ENCODE results near the gene CHPT1.

The CHPT1 gene

GRCh38 chr12:101743724-101744472 is 46.5 kb downstream of the CHPT1 start:
- Histone ChIP-seq H3K36me3 (replicated peaks) (peaks cover 58% of the 10 kb centered on the region), H3K9me3 (no peaks in the 10 kb centered on the region), H3K27me3 (ENCODE audit: low read depth) (no peaks in the 10 kb centered on the region), H3K4me1 (no peaks in the 10 kb centered on the region), H3K4me3 (no peak overlapping the region)
- no peak for DNase-seq (ENCODE audit: low spot score in 2 of 2)
- in situ Hi-C loops (cut with MboI; ENCODE audit: low sequenced_read_pairs), result no loop called here

- H3K4me3 ChIP-seq, result no peak overlapping the region
- no peak for DNase-seq (ENCODE audit: low spot score in 2 of 2)
- H3K9me3 ChIP-seq, result no peaks in the 10 kb centered on the region
- peaks cover 56% of the 10 kb centered on the region for H3K36me3 ChIP-seq (replicated peaks)
- in situ Hi-C loops (cut with MboI; ENCODE audit: low sequenced_read_pairs), result no loop called here
- H3K4me1 ChIP-seq, result peaks cover 5% of the 10 kb centered on the region; the same call in 1 of the 2 replicates
- no peaks in the 10 kb centered on the region for H3K27me3 ChIP-seq (ENCODE audit: low read depth)
Measured at GRCh38 chr12:101745481-101745880, 48.0 kb downstream of the CHPT1 start.

GRCh38 chr12:101746196-101746595 is 48.8 kb downstream of the CHPT1 start:
- H3K36me3 ChIP-seq (replicated peaks), result peaks cover 56% of the 10 kb centered on the region

GRCh38 chr12:101746661-101747060 is 49.2 kb downstream of the CHPT1 start:
- Histone ChIP-seq H3K4me3 (no peak overlapping the region), H3K36me3 (replicated peaks) (peaks cover 56% of the 10 kb centered on the region), H3K9me3 (no peaks in the 10 kb centered on the region), H3K4me1 (peaks cover 5% of the 10 kb centered on the region; the same call in 1 of the 2 replicates), H3K27me3 (ENCODE audit: low read depth) (no peaks in the 10 kb centered on the region)
- no peak for DNase-seq (ENCODE audit: low spot score in 2 of 2)
- in situ Hi-C loops (cut with MboI; ENCODE audit: low sequenced_read_pairs), result no loop called here

More at GRCh38 chr12:101746196-101746595, 48.8 kb downstream of the CHPT1 start:
- no peak for DNase-seq (ENCODE audit: low spot score in 2 of 2)
- H3K27me3 ChIP-seq (ENCODE audit: low read depth), result no peaks in the 10 kb centered on the region
- H3K4me1 ChIP-seq, result peaks cover 5% of the 10 kb centered on the region; the same call in 1 of the 2 replicates
- H3K4me3 ChIP-seq, result no peak overlapping the region
- no peaks in the 10 kb centered on the region for H3K9me3 ChIP-seq
- in situ Hi-C loops (cut with MboI; ENCODE audit: low sequenced_read_pairs), result no loop called here

GRCh38 chr12:101747697-101748096 is 50.3 kb downstream of the CHPT1 start:
- Histone ChIP-seq H3K4me1 (peaks cover 5% of the 10 kb centered on the region; the same call in 1 of the 2 replicates), H3K27me3 (ENCODE audit: low read depth) (no peaks in the 10 kb centered on the region), H3K4me3 (no peak overlapping the region), H3K9me3 (no peaks in the 10 kb centered on the region), H3K36me3 (replicated peaks) (peaks cover 54% of the 10 kb centered on the region)
- in situ Hi-C loops (cut with MboI; ENCODE audit: low sequenced_read_pairs), result no loop called here
- no peak for DNase-seq (ENCODE audit: low spot score in 2 of 2)

- H3K9me3 ChIP-seq, result no peaks in the 10 kb centered on the region
- H3K4me1 ChIP-seq, result peaks cover 5% of the 10 kb centered on the region; the same call in 1 of the 2 replicates
- H3K36me3 ChIP-seq (replicated peaks), result peaks cover 42% of the 10 kb centered on the region
- H3K27me3 ChIP-seq (ENCODE audit: low read depth), result no peaks in the 10 kb centered on the region
- no peak for DNase-seq (ENCODE audit: low spot score in 2 of 2)
- no peak overlapping the region for H3K4me3 ChIP-seq
- in situ Hi-C loops (cut with MboI; ENCODE audit: low sequenced_read_pairs), result no loop called here
Measured at GRCh38 chr12:101748907-101749306, 51.5 kb downstream of the CHPT1 start.

- Histone ChIP-seq H3K4me3 (no peak overlapping the region), H3K4me1 (peaks cover 5% of the 10 kb centered on the region; the same call in 1 of the 2 replicates), H3K27me3 (ENCODE audit: low read depth) (no peaks in the 10 kb centered on the region), H3K36me3 (replicated peaks) (peaks cover 35% of the 10 kb centered on the region), H3K9me3 (no peaks in the 10 kb centered on the region)
- in situ Hi-C loops (cut with MboI; ENCODE audit: low sequenced_read_pairs), result loop anchor here (10.0 kb wide), 1 partner anchor 335 kb away; no protein-coding TSS in a partner anchor
- no peak for DNase-seq (ENCODE audit: low spot score in 2 of 2)
Measured at GRCh38 chr12:101749657-101750056, 52.2 kb downstream of the CHPT1 start.

- no peaks in the 10 kb centered on the region for H3K27me3 ChIP-seq (ENCODE audit: low read depth)
- no peaks in the 10 kb centered on the region for H3K9me3 ChIP-seq
- H3K4me3 ChIP-seq, result no peak overlapping the region
- peaks cover 33% of the 10 kb centered on the region for H3K36me3 ChIP-seq (replicated peaks)
- H3K4me1 ChIP-seq, result peaks cover 5% of the 10 kb centered on the region; the same call in 1 of the 2 replicates
- in situ Hi-C loops (cut with MboI; ENCODE audit: low sequenced_read_pairs), result loop anchor here (10.0 kb wide), 1 partner anchor 335 kb away; no protein-coding TSS in a partner anchor
- peak in 1 of 2 experiments; percentile 33 for DNase-seq (ENCODE audit: low spot score in 2 of 2)
Measured at GRCh38 chr12:101750152-101750551, 52.7 kb downstream of the CHPT1 start.

GRCh38 chr12:101759396-101760047 is 62.1 kb downstream of the CHPT1 start:
- H3K4me1 ChIP-seq, result no peaks in the 10 kb centered on the region
- H3K9me3 ChIP-seq, result no peaks in the 10 kb centered on the region
- peaks cover 15% of the 10 kb centered on the region for H3K36me3 ChIP-seq (replicated peaks)
- H3K27me3 ChIP-seq (ENCODE audit: low read depth), result no peaks in the 10 kb centered on the region
- in situ Hi-C loops (cut with MboI; ENCODE audit: low sequenced_read_pairs), result loop anchor here (10.0 kb wide), 1 partner anchor 345 kb away; no protein-coding TSS in a partner anchor
- peak; percentile 28 to 30 for DNase-seq (ENCODE audit: low spot score in 2 of 2)
- H3K4me3 ChIP-seq, result no peak overlapping the region

GRCh38 chr12:101761350-101761749 is 63.9 kb downstream of the CHPT1 start:
- no peaks in the 10 kb centered on the region for H3K27me3 ChIP-seq (ENCODE audit: low read depth)
- H3K4me3 ChIP-seq, result no peak overlapping the region
- H3K36me3 ChIP-seq (replicated peaks), result 0 out of 2 replicates have a peak, but pooled peaks cover 5% of the 10 kb centered on the region
- in situ Hi-C loops (cut with MboI; ENCODE audit: low sequenced_read_pairs), result no loop called here
- DNase-seq (ENCODE audit: low spot score in 2 of 2), result no peak
- H3K9me3 ChIP-seq, result no peaks in the 10 kb centered on the region
- H3K4me1 ChIP-seq, result no peaks in the 10 kb centered on the region

GRCh38 chr12:101761781-101762180 is 64.3 kb downstream of the CHPT1 start:
- in situ Hi-C loops (cut with MboI; ENCODE audit: low sequenced_read_pairs), result no loop called here
- H3K36me3 ChIP-seq (replicated peaks), result 0 out of 2 replicates have a peak, but pooled peaks cover 5% of the 10 kb centered on the region
- no peaks in the 10 kb centered on the region for H3K27me3 ChIP-seq (ENCODE audit: low read depth)
- DNase-seq (ENCODE audit: low spot score in 2 of 2), result peak in 1 of 2 experiments; percentile 11
- H3K4me3 ChIP-seq, result no peak overlapping the region
- no peaks in the 10 kb centered on the region for H3K4me1 ChIP-seq
- H3K9me3 ChIP-seq, result no peaks in the 10 kb centered on the region

- H3K9me3 ChIP-seq, result no peaks in the 10 kb centered on the region
- H3K27me3 ChIP-seq (ENCODE audit: low read depth), result no peaks in the 10 kb centered on the region
- H3K4me1 ChIP-seq, result no peaks in the 10 kb centered on the region
- in situ Hi-C loops (cut with MboI; ENCODE audit: low sequenced_read_pairs), result no loop called here
- H3K4me3 ChIP-seq, result no peak overlapping the region
- peaks cover 5% of the 10 kb centered on the region for H3K36me3 ChIP-seq (replicated peaks)
- no peak for DNase-seq (ENCODE audit: low spot score in 2 of 2)
Measured at GRCh38 chr12:101763246-101763931, 65.9 kb downstream of the CHPT1 start.

GRCh38 chr12:101764051-101764792 is 66.8 kb downstream of the CHPT1 start:
- H3K4me3 ChIP-seq, result no peak overlapping the region
- H3K9me3 ChIP-seq, result no peaks in the 10 kb centered on the region
- H3K27me3 ChIP-seq (ENCODE audit: low read depth), result no peaks in the 10 kb centered on the region
- H3K4me1 ChIP-seq, result no peaks in the 10 kb centered on the region
- peaks cover 5% of the 10 kb centered on the region for H3K36me3 ChIP-seq (replicated peaks)
- in situ Hi-C loops (cut with MboI; ENCODE audit: low sequenced_read_pairs), result no loop called here
- no peak for DNase-seq (ENCODE audit: low spot score in 2 of 2)

All from HAP-1 (cell line).